ENCODE measurements around the gene CD300LB. TPM values are rescaled to one million over a fixed set of nuclear protein-coding genes. Genes with fewer than 3 reads are reported as not detected.
"Not testable (repeated sequence)": the region's sequence is repeated elsewhere in the genome, so short reads cannot be mapped to it uniquely, and the experiment has no call there.

The CD300LB gene
- total and polyA plus RNA-seq, 2 experiments from 2014 or later: not detected

DNA sequence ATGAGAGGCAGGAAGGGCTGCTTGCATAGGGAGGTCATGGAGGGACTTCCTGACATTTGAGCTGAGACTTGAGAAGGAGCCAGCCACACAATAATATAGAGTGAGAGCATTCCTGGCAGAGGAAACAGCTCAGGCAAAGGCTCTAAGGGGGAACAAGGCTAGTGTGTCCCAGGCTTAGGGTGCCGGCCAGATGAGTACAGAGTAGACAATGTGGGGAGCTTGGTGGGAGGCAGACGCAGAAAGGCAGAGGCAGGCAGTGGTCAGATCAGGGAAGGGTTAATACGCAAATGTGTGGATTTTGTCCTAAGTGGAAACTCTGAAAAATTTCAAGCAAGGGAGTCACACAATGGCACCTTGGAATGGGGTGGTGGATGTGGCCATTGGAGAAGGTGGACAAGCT, 31.3 kb downstream of the CD300LB start:
- in situ Hi-C loops (cut with MboI): no loop called here
- 65 to 70% methylated on average over 3 of the region's 3 CpGs for WGBS, 2 experiments (ENCODE audit: low coverage in 1 of 2, low lambda C conversion rate in 2 of 2, missing lambda C conversion rate in 2 of 2)
- H3K36me3 ChIP-seq (ENCODE audit: low read depth): no peaks in the 10 kb centered on the region

DNA sequence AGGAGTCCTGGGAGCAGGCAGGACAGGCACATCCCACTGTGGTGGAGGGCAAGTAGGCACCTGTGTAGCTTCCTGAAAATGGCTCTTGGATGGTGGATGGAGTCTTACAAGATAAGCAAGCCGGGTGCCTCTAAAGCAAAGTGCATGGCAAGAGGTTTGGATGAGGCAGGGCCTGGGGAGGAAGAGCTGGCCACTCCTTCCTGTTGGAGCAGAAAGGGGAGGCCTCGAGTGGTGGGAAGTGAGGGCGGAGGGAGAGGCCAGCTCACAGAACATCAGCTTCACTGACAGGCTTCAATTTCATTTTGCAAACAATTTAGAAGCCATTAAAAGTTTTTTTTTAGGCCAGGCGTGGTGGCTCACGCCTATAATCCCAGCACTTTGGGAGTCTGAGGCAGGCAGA, 33.8 kb downstream of the CD300LB start:
- Histone ChIP-seq H3F3A (ENCODE audit: insufficient read depth) (no peaks in the 10 kb centered on the region), H3K9ac (no peak overlapping the region), H3K4me2 (ENCODE audit: unreplicated experiment) (no peak overlapping the region), H3K79me2 (ENCODE audit: insufficient read depth) (no peaks in the 10 kb centered on the region), H2AFZ (no peak overlapping the region), H3K9me3 (ENCODE audit: low read depth) (no peaks in the 10 kb centered on the region), H3K4me3 (no peak overlapping the region), H3K27me3 (replicated peaks; ENCODE audit: insufficient read depth) (no peaks in the 10 kb centered on the region), H3K9me2 (ENCODE audit: insufficient read depth) (no peaks in the 10 kb centered on the region), H3K36me3 (ENCODE audit: low read depth) (no peaks in the 10 kb centered on the region), H3K27ac (no peak overlapping the region), H4K20me1 (ENCODE audit: insufficient read depth) (no peaks in the 10 kb centered on the region), H3K4me1 (ENCODE audit: insufficient read depth) (no peaks in the 10 kb centered on the region)
- no peak for DNase-seq
- TF ChIP-seq EZH2 (IDR thresholded peaks at IDR 0.05; ENCODE audit: insufficient read depth, poor library complexity, severe bottlenecking) (no peak), EZH2phosphoT487 (IDR thresholded peaks at IDR 0.05; ENCODE audit: insufficient read depth, low read depth) (no peak)
- 63 to 64% methylated on average over 5 of the region's 5 CpGs for WGBS, 2 experiments (ENCODE audit: low coverage in 1 of 2, low lambda C conversion rate in 2 of 2, missing lambda C conversion rate in 2 of 2)
- in situ Hi-C loops (cut with MboI): no loop called here

More for the DNA sequence above, 31.3 kb downstream of the CD300LB start:
- TF ChIP-seq EZH2 (IDR thresholded peaks at IDR 0.05; ENCODE audit: insufficient read depth, poor library complexity, severe bottlenecking): no peak
- TF ChIP-seq EZH2phosphoT487 (IDR thresholded peaks at IDR 0.05; ENCODE audit: insufficient read depth, low read depth): no peak
- H3K4me2 ChIP-seq (ENCODE audit: unreplicated experiment): no peak overlapping the region
- H3F3A ChIP-seq (ENCODE audit: insufficient read depth): no peaks in the 10 kb centered on the region
- no peak for DNase-seq
- H3K9ac ChIP-seq: no peak overlapping the region
- H3K4me1 ChIP-seq (ENCODE audit: insufficient read depth): no peaks in the 10 kb centered on the region
- no peaks in the 10 kb centered on the region for H4K20me1 ChIP-seq (ENCODE audit: insufficient read depth)
- no peaks in the 10 kb centered on the region for H3K9me3 ChIP-seq (ENCODE audit: low read depth)
- H2AFZ ChIP-seq: no peak overlapping the region
- H3K27me3 ChIP-seq (replicated peaks; ENCODE audit: insufficient read depth): no peaks in the 10 kb centered on the region
- no peak overlapping the region for H3K27ac ChIP-seq
- no peaks in the 10 kb centered on the region for H3K79me2 ChIP-seq (ENCODE audit: insufficient read depth)
- no peak overlapping the region for H3K4me3 ChIP-seq
- no peaks in the 10 kb centered on the region for H3K9me2 ChIP-seq (ENCODE audit: insufficient read depth)

DNA sequence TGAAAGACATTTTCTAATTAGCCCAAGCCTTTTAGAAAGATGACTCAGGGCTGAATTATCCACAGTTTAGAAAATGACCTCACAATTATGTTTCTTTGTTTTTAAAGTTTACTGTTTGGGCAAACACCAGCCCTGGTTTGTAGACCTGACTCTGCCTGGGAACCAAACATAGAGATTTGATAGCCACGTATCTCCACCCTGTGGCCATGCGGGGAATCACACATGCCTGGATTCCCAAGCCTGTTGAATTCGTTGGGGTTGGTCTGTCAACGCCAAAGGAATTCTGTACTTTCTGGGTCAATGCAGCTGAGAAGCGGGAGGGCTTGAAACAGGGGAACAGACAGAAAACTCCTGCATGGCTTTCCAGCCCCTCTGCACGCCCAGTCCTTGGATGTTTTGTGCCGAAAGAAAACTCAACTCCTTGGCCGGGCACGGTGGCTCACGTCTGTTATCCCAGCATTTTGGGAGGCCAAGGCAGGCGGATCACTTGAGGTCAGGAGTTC, 37.9 kb downstream of the CD300LB start:
- in situ Hi-C loops (cut with MboI): no loop called here
- Histone ChIP-seq H3K9me3 (ENCODE audit: low read depth) (no peaks in the 10 kb centered on the region), H2AFZ (no peak overlapping the region), H3K27me3 (replicated peaks; ENCODE audit: insufficient read depth) (no peaks in the 10 kb centered on the region), H3K36me3 (ENCODE audit: low read depth) (no peaks in the 10 kb centered on the region), H3K4me1 (ENCODE audit: insufficient read depth) (no peaks in the 10 kb centered on the region), H3K79me2 (ENCODE audit: insufficient read depth) (no peaks in the 10 kb centered on the region), H3K9me2 (ENCODE audit: insufficient read depth) (no peaks in the 10 kb centered on the region), H3K27ac (no peak overlapping the region), H4K20me1 (ENCODE audit: insufficient read depth) (no peaks in the 10 kb centered on the region), H3F3A (ENCODE audit: insufficient read depth) (no peaks in the 10 kb centered on the region), H3K4me2 (ENCODE audit: unreplicated experiment) (no peak overlapping the region), H3K9ac (no peak overlapping the region), H3K4me3 (no peak overlapping the region)
- peak; percentile 82 for DNase-seq
- 27 to 32% methylated on average over 11 of the region's 11 CpGs for WGBS, 2 experiments (ENCODE audit: low coverage in 1 of 2, low lambda C conversion rate in 2 of 2, missing lambda C conversion rate in 2 of 2)
- TF ChIP-seq EZH2 (IDR thresholded peaks at IDR 0.05; ENCODE audit: insufficient read depth, poor library complexity, severe bottlenecking): no peak
- TF ChIP-seq EZH2phosphoT487 (IDR thresholded peaks at IDR 0.05; ENCODE audit: insufficient read depth, low read depth): no peak

DNA sequence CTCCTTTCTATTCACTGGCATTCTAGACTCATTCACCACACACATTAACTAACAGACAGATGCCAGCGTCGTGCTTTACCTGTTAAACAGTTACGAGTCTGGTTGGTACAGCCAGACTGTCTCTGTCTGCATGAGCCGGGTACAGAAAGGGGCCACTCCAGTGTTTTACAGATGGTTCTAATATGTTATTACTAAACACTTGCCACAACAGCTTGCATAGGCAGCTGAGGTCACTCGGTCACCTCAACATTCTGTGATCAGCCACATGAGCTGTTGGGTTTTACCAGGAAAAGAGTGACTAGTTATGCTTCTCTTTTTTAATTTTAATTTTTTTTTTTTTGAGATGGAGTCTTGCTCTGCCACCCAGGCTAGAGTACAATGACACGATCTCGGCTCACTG, 39.6 kb downstream of the CD300LB start:
- Histone ChIP-seq H3K4me2 (ENCODE audit: unreplicated experiment) (no peak overlapping the region), H3K36me3 (ENCODE audit: low read depth) (no peaks in the 10 kb centered on the region), H3K9me3 (ENCODE audit: low read depth) (no peaks in the 10 kb centered on the region), H3K9ac (no peak overlapping the region), H3K4me3 (no peak overlapping the region), H3K79me2 (ENCODE audit: insufficient read depth) (no peaks in the 10 kb centered on the region), H2AFZ (no peak overlapping the region), H3K27ac (no peak overlapping the region), H3K4me1 (ENCODE audit: insufficient read depth) (no peaks in the 10 kb centered on the region), H3K9me2 (ENCODE audit: insufficient read depth) (no peaks in the 10 kb centered on the region), H3F3A (ENCODE audit: insufficient read depth) (no peaks in the 10 kb centered on the region), H4K20me1 (ENCODE audit: insufficient read depth) (no peaks in the 10 kb centered on the region), H3K27me3 (replicated peaks; ENCODE audit: insufficient read depth) (no peaks in the 10 kb centered on the region)
- in situ Hi-C loops (cut with MboI): no loop called here
- 62% methylated on average over 7 of the region's 7 CpGs for WGBS, 2 experiments (ENCODE audit: low coverage in 1 of 2, low lambda C conversion rate in 2 of 2, missing lambda C conversion rate in 2 of 2)
- no peak for TF ChIP-seq EZH2 (IDR thresholded peaks at IDR 0.05; ENCODE audit: insufficient read depth, poor library complexity, severe bottlenecking)
- TF ChIP-seq EZH2phosphoT487 (IDR thresholded peaks at IDR 0.05; ENCODE audit: insufficient read depth, low read depth): no peak
- DNase-seq: no peak

DNA sequence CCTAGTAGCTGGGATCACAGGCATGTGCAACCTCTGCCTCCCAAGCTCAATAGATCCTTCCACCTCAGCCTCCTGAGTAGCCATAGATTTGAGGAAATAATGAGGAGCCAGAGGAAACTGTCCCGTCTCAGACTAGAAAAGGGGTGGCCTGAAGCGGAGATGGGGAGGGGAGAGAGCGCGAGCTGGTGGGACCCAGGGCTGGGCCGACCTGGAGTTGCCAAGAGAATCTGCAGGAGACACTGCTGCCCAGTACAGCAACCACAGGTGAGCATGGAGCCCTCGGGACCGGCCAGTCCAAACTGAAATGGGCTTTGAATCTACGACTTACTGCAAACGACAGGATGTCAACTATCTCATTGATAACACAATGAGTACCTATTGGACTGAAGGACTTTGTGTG, 40.6 kb downstream of the CD300LB start:
- Histone ChIP-seq H3K36me3 (ENCODE audit: low read depth) (no peaks in the 10 kb centered on the region), H3K9me3 (ENCODE audit: low read depth) (no peaks in the 10 kb centered on the region), H3F3A (ENCODE audit: insufficient read depth) (no peaks in the 10 kb centered on the region), H2AFZ (no peak overlapping the region), H3K4me3 (no peak overlapping the region), H3K4me2 (ENCODE audit: unreplicated experiment) (no peak overlapping the region), H3K9ac (no peak overlapping the region), H3K27ac (no peak overlapping the region), H3K27me3 (replicated peaks; ENCODE audit: insufficient read depth) (no peaks in the 10 kb centered on the region), H3K4me1 (ENCODE audit: insufficient read depth) (no peaks in the 10 kb centered on the region), H3K9me2 (ENCODE audit: insufficient read depth) (no peaks in the 10 kb centered on the region), H3K79me2 (ENCODE audit: insufficient read depth) (no peaks in the 10 kb centered on the region), H4K20me1 (ENCODE audit: insufficient read depth) (no peaks in the 10 kb centered on the region)
- WGBS, 2 experiments (ENCODE audit: low coverage in 1 of 2, low lambda C conversion rate in 2 of 2, missing lambda C conversion rate in 2 of 2): 73 to 80% methylated on average over 9 of the region's 9 CpGs
- TF ChIP-seq EZH2 (IDR thresholded peaks at IDR 0.05; ENCODE audit: insufficient read depth, poor library complexity, severe bottlenecking): no peak
- TF ChIP-seq EZH2phosphoT487 (IDR thresholded peaks at IDR 0.05; ENCODE audit: insufficient read depth, low read depth): no peak
- in situ Hi-C loops (cut with MboI): no loop called here
- DNase-seq: no peak

DNA sequence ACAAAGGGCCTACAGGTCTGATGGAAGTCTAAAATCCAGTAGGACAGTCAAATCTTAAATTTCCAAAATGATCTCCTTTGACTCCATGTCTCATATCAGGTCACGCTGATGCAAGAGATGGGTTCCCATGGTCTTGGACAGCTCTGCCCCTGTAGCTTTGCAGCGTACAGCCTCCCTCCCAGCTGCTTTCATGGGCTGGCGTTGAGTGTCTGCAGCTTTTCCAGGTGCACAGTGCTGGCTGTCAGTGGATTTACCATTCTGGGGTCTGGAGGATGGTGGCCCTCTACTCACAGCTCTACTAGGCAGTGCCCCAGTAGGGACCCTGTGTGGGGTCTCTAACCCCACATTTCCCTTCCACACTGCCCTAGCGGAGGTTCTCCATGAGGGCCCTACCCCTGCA, 43.0 kb downstream of the CD300LB start:
- H4K20me1 ChIP-seq (ENCODE audit: insufficient read depth); H3K9ac ChIP-seq; H3F3A ChIP-seq (ENCODE audit: insufficient read depth); H3K4me3 ChIP-seq; in situ Hi-C loops (cut with MboI); H3K36me3 ChIP-seq (ENCODE audit: low read depth); H3K27me3 ChIP-seq (replicated peaks; ENCODE audit: insufficient read depth); DNase-seq; H3K79me2 ChIP-seq (ENCODE audit: insufficient read depth); H3K9me2 ChIP-seq (ENCODE audit: insufficient read depth); H2AFZ ChIP-seq; H3K4me2 ChIP-seq (ENCODE audit: unreplicated experiment); H3K4me1 ChIP-seq (ENCODE audit: insufficient read depth); H3K27ac ChIP-seq; H3K9me3 ChIP-seq (ENCODE audit: low read depth): not testable (repeated sequence)
- 56 to 80% methylated on average over 4 of the region's 4 CpGs for WGBS, 2 experiments (ENCODE audit: low coverage in 1 of 2, low lambda C conversion rate in 2 of 2, missing lambda C conversion rate in 2 of 2)
